Fibroblast of skin of right biceps (primary cell): ENCODE data around the gene PRKCA.
"Not testable (repeated sequence)": the region's sequence is repeated elsewhere in the genome, so short reads cannot be mapped to it uniquely, and the experiment has no call there.

ENCODE experiments used
- DNase-seq: peaks from one replicate; pipeline ENCODE4 v3.0.0-alpha.2; 2013

PRKCA gene

DNA sequence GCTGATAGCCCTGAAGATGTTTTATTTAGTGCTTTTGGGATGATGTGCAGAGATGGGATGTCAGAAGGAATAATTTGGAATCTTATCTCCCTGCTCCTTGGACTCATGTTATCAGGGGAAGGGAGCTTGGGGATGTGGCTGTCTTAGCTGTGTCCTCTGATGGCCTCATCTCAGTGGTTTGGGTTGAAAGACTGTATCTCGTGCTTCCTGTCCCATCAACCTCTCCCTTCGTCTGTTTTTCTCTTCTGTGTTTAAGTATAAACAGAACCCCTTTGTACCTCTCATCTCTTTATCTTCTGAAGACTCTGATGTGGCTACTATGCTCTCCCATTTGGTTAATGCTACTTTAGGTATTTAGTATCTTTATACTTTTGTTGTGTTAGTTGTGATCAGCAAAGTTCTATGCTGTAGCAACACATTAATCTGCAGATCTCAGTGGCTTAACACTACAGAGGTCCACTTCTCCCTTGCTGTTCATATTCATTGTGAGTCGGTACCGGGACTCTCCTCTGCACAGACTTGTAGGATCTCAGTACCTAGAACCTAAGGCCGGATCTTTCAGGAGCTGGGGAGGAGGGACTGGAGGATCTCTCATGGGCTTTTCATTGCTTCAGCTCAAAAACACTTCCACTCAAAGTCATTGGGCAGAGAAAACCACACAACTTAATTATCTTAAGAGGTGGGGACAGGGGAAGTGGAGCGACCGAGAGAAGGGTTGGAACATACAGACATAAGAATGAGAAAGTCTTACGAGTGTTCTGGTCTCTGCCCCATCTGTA, 28.8 kb downstream of the PRKCA start:
- DNase-seq: no peak

DNA sequence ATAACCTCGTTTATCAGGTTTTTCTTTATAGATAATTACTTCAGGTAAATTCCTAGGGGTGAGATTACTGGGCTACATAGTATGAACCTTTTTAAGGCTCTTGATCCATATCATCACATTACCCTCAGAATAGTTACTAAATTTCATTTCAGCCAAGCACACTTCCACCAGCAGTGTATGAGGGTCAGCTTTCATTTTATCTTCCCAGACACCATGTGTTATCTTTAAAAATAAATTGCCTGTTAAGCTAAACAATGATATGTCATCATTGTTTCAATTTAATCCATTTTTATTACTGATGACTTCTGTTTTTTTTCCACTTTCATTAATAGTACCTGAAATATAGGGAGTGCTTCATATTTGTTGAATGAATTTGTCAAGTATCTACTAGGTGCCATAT, 33.4 kb downstream of the PRKCA start:
- no peak for DNase-seq

DNA sequence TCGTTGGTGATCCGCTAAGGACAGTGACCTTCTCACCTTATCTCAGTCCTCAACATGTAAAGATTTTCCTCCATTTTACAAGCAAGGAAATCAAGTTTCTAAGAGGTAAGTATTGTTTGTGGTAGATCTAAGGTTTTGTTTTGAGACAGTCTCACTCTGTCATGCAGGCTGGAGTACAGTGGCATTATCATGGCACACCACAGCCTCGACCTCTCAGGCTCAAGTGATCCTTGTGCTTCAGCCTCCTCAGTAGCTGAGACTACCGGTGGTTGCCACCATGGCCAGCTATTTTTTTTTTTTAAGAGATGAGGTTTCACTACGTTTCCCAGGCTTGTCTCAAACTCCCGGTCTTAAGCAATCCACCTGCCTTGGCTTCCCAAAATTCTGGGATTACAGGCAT, 34.9 kb downstream of the PRKCA start:
- DNase-seq: no peak

DNA sequence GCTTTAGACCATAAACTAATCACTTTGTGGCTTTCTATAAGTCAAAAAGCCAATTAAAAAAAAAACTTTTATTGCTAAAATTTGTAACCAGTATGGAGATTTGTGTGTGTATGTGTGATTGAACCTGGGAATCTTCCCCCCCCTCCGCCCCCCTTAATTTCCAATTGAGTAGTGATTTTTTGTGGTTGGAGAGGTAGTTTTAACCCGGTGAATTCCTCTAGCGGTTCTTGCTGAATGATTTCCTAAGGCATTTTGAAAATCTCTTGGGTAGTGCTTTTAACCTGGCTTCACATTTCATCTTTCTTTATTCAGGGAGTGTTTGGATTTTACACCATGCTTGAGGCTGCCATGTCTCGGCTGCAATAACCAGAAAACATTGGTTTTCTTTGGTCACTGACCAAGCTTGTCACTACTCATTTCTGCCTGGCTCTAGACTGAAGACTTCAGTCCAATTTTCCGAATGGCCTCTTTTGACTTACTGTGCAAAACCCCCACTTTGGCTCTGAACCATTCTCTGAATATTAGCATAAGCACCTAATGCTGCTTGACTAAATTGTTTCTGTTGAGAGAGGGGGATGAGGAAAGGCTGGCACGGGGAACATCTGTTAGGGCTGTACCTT, 35.6 kb downstream of the PRKCA start:
- no peak for DNase-seq

DNA sequence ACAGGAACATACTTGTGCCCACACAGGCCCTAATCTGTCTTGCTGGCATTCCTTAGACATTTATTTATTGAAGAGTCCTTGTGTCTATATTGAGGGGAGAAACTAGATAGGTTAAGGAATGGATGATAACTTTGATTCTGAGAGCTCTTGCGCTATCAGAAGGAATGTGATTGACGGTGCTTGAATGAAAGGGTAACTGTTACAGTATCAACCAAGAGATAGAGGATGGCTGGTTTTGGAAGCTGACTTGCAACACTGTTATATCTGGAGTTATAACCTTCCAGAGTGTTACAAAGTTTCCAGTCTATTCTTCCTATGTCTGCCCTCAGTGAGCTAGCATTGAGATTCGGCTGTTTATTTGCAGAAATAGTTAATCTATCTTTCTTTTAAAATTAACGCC, 36.5 kb downstream of the PRKCA start:
- DNase-seq: no peak

DNA sequence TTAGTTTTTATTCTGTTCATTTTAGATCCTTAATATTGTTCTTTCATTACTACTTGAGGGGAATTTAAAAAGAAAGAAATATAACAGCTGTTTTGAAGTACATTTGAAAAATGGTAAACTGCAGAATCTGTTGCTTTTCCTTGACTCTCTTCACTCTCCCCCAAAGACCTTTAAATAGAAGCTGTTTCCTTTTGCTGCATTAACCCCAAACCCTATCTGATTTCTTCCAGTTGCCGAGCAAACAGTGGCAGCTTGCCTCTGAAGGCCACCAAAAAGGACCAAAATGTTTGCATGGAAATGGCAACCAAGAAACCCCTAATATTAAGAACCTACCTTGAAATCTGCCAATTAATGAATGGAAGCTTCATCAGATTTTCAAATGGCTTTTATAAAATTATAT, 37.1 kb downstream of the PRKCA start:
- DNase-seq: no peak

DNA sequence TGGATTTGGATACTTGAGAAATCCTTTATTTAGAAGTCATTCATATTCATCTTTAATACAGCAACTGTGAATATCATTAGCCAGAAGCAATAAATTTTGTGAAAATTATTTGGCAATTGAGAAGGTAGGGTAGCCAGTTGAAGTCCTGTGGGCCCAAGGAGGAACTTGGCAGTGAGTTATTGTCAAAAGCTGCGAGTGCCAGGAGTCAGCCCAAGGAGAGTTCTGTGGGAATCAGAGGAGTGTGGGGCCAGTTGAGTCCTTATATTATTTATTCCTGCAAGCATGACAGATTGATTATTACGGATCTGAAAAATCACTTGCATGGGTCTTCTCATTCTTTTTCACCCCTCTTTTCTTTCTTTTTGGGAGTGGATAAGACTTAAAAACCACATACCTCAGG, 38.3 kb downstream of the PRKCA start:
- DNase-seq: no peak

DNA sequence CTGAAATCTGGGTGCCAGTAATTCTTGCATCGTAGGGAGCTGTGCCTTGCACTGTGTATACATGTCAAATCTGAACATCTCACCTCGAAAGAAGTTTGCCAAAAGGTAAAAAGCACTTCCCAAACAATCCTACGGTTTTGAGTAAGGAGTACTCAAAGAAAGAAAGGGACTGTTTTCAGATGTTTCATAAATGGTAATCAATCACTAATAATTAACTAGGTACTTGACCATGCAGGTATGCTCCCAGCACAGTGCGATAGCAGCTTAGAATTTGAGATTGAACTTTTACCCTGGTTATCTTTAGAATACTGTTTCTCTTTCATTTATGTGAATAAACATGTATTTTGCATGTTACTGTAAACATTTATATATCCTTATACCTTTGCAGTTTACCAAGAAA, 39.0 kb downstream of the PRKCA start:
- no peak for DNase-seq

DNA sequence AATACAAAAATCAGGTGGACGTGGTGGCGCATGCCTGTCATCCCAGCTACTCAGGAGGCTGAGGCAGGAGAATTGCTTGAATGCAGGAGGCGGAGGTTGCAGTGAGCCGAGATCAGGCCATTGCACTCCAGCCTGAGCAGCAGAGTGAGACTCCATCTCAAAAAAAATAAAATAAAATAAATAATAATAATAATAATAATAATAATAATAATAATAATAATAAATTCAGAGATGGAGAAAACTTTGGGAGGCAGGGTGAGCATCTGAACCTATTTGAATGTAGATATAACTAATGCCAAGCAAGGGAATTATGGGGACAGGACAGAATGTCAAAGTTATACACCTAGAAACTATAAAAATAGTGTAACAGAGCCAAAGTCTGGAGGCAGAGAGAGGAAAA, 39.9 kb downstream of the PRKCA start:
- DNase-seq: not testable (repeated sequence)

DNA sequence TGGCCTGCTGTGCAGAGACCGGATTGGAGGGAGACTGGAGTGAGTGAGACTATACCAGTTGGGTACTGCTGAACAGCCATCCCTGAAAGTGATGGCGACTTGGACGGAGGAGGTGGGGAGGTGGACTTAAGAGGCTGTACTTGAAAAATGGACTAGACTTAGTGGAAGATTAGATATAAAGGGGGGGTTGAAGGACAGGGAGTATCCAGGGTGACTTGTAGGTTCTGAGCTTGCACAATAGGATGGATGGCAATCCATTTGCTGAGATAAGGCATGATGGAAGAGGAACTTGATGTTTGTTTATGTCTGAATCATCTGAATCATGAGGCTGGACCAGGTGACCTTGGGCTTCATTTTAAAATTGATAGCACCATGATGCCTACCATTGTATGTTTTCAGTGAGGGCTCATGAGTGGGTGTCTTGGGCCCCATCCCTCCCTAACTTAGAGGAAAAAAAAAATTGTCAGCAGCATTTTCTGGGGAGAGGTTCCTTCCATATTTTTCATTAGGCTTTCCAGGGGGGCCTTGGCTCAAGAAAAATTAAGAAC, 41.2 kb downstream of the PRKCA start:
- DNase-seq: no peak

DNA sequence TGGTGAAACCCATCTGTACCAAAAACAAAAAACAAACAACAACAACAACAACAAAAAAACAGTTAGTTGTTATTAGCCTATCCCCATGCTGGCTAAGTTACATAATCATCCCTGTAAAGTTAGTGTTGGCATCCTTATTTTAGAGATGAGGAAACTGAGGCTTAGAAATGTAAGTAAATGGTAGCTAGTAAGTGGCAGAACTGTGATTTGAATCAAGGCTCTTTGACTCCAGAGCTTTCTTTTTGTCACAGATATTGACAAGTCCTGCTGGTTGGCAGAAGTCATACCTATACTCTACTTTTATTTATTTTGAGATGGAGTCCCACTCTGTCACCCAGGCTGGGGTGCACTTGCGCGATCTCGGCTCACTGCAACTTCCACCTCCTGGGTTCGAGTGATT, 42.1 kb downstream of the PRKCA start:
- no peak for DNase-seq

DNA sequence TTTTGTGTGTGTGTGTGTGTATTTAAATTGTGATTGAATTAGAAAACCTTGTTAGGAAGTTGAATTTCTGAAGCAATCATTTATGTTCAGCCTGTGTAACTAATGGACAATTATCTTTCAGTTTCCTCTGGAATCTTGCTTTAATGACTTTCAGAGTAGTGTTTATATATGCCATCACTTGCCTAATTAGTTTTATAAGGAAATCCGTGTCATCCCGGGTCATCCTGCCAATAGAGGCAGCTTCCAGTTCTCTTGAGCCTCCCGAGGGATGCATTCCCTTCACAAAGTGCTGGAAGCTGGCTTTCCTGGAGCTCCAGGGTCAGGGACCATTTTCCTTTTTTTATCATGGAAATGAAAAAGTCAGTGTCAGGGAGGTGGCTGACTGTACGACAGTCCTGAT, 42.9 kb downstream of the PRKCA start:
- DNase-seq: no peak

DNA sequence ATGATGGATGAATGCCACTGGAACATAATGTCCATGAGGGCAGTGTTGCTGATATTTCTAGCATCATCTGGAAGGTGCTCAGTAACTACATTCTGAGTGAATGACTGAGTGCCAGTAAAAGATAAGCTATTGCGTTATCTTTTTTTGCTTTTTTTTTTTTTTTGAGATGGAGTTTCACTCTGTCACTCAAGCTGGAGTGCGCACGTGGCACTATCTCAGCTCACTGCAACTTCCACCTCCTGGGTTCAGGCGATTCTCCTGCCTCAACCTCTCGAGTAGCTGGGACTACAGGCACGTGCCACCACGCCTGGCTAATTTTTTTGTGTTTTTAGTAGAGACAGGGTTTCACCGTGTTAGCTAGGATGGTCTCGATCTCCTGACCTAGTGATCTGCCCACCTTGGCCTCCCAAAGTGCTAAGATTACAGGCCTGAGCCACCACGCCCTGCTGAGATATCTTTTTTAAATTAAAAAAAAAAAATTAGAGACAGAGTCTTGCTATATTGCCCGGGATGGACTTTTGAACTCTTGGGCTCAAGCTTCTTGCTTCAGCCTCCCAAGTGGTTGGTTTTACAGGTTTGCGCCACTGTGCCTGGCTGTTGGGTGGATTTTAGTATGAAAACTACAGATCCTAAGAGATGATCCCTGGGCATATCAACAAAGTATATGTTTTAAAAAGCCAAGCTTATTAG, 43.7 kb downstream of the PRKCA start:
- not testable (repeated sequence) for DNase-seq

DNA sequence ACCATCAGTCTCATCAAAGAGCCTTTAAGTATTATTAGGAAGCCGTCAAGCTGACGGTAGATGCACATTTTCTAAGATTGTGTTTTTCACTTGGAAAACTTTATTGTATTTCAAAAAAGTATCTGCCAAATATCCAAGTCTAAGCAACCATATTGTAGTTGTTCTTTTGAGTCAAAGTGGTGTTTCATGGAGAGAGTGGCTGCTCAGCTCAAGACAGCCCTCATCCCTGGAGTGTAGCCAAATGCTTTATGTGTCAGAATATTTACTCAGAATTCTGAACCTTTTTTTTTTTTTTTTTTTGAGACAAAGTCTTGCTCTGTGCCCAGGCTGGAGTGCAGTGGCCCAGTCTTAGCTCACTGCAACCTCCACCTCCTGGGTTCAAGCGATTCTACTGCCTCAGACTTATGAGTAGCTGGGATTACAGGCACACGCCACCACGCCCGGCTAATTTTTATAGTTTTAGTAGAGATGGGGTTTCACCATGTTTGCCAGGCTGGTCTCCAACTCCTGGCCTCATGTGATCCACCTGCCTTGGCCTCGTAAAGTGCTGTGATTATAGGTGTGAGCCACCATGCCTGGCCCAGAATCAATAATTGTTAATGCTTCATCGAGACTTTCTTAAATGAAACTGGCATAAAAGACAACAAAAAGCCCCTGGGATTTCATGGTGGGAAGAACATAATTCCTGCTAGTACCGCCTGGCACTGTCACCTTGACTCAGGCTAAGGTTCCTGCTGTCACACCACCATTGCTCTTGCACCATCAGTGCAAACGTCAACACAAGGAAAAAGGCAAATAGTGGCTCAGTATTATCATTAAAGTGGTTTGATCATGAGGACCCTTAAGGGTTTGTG, 45.5 kb downstream of the PRKCA start:
- DNase-seq: peak; percentile 79

DNA sequence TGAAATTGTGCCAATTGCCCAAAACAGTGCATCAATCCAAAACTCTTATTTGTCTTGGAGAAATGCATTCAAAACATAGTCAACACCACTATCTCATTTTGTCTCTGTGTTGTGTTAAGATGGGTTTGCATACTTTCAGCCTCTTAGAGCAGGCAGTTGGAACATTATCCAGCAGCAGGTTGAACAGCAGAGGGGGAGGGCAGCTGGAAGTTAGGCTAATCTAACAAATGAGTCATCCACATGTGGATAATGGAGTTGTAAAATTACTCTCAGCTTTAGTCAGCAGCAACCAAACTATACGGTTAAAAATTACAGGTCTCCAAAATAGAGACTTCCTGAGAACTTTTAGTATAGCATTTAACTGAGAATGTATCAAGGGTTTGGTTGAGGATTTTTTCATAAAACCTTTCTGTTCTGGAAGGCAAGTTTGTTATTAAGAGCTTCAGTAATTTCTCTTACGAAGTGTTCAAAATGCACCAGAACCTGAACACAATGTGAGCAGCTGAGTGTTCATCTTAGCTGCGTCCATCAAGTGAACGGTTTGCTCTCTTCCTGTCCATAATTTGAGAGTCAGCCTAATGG, 46.3 kb downstream of the PRKCA start:
- DNase-seq: peak; percentile 82

DNA sequence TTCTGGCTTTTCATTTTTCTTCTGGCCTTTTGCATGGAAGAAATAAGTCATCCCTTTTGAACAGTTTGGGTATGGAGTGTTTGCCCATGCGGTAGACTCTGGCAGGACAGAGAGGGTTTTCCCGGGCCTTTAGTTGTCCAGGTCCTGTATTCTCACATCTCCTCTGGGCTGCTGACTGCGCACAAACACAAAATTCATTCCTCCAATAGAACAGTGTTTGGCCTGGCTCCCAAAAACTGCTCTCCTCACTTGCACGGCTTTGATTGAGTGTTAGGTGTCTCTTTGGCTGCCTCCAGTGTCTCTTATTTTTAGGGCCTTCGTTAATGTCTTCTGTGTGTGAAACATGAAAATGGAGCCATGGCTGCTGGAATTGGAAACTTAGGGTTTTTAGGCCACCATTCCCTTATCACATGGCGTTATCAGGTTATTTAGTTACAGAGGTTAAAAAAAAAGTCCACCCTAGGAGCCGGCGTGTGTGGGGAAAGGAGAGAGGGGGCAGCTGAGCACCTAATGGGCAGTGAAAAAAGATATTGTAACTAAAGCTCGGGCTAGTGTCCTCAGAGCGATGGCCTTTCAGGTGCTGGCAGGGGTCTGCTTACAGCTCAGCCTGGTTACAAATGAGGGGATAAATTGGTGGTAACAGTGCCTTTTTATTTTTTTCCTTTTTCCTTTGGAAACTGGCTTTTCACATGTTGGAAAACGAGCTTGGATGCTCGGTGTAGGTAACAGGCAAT, 47.3 kb downstream of the PRKCA start:
- DNase-seq: no peak

DNA sequence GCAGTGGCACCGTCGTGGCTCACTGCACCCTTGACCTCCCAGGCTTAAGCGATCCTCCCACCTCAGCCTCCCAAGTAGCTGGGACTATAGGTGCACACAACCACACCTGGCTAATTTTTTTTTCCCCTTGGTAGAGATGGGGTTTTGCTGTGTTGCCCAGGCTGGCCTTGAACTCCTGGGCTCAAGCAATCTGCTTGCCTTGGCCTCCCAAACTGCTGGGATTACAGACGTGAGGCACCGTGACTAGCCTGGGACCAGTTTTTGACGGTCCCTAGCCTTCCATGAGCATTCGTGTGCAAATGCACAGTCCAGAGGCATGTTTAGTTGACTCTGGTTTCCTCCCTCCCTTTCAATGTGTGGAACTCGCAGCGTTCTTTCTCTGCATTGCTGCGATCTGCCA, 48.2 kb downstream of the PRKCA start:
- DNase-seq: not testable (repeated sequence)

DNA sequence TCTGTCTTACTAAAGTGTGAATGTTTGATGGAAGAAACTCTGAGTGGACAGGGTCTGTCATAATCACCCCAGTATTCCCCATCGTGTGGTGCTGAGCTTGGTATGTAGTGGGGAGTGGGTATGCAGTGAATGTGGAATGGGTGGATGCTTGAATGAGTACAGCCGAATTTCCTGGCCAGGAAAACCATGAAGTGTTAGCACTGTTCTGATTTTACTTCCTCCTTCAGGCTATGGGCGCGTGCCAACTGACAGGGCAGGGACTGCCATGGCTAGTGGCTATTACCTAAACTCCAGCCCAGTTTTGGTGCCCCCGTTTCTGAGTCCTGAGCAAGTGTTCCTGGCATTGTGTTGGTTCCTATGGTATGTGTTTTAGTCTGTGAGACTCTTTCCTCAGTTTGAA, 48.6 kb downstream of the PRKCA start:
- no peak for DNase-seq

DNA sequence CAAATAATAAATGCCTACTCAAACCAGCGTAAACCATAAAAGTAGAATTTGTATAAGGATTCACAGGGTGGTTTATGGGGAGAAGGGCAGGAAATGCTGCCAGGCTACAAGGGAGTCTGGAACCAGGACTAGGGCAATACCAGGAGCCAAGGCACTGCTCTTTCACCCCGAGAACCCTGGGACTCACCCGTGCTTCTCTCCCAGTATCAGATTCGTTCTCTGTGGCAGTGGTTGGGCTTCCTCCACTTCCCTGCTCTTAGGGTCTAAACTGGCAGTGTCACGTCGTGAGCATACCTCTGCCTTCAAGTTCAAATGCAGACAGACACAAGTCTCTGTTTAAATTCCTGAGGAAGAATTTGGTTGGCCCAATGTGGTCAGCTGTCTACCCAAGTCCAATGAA, 49.3 kb downstream of the PRKCA start:
- DNase-seq: no peak

DNA sequence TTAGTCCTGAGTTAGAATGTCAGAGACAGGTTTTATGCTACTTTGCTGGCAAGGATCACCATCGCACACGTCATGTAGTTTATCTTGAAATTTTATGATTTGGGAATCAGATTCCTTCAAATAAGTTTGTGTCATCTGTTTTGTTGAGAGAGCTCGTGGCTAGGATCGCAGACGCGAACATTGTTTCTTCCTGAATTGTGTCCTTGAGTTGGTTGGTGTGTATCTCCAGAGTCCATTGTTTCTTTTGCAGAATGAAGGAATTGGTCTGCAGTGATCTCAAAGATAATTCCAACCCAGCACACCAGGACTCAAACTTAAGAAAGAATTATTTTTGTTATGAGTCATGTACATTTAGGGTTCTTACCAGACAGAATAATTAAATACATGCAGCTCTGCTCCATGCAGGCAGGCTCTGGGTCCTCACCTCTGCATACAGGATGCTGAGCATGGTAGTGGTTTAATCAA, 51.6 kb downstream of the PRKCA start:
- peak; percentile 82 for DNase-seq

DNA sequence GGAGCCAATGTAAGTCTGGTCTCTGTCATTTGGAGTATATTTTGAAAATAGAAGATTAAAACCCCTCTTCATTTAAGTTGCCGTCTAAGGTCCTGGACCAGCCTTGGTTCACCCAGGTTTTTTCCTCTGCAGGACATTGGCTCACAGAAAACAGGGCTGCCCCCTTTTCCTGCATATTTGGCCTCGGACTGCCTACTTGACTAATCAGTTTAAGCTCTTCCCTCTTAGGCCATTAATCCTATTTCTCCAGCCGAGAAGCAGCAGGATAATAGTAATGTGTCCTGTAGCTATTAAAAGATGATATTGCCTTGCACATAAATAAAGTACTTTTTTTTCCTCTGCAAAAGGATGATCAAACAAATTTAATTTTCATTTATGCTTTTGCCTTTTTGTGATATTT, 52.1 kb downstream of the PRKCA start:
- no peak for DNase-seq

DNA sequence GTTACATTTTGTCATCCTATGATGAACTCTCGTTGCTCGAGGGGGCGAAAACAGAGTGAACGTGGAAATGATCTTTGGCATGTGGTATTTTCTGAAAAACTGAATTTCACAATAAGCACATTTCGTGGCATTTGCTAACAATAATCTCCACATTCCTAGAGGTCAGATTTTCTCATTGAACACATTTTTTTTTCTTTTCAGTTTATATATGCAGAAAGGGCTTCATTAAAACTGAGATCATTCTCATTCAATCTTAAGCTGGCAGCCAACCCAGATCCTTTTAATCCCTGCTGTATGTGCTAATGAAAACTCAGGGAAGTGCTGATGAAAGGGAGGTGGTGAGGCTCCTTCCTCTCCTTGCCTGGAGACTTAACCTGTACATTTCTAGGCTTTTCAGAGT, 52.6 kb downstream of the PRKCA start:
- peak; percentile 77 for DNase-seq
